Endothelial cell of umbilical vein (primary cell): ENCODE results near the gene MBOAT2. TPM values are rescaled to one million over a fixed set of nuclear protein-coding genes. Genes with fewer than 3 reads are reported as not detected.

Source experiments
- BruUV-seq: library from RNA; stranded (reverse); fragments of 400-500 nt; replicated peaks from 2 replicates; lab custom pipeline; 2021; lab: Mats Ljungman, UMichigan
- CTCF ChIA-PET: fragments of 300-600, 350-600 bp; sonication (Branson Sonifier 250); formaldehyde crosslinking; loops from one replicate; lab custom pipeline; 2021; ENCODE audit warnings: antibody characterized with exemption, inconsistent platforms; lab: Charles Lee
- POLR2A ChIA-PET: fragments of 300-600, 350-600 bp; sonication (Branson Sonifier 250); formaldehyde crosslinking; loops from one replicate; lab custom pipeline; 2021; ENCODE audit warnings: antibody characterized with exemption, inconsistent platforms; lab: Charles Lee
- DNase-seq: peaks from one replicate; pipeline ENCODE4 v3.0.0-alpha.2; 2011; ENCODE audit warnings: low read depth, low spot score
- FAIRE-seq: peaks from 2 replicates; lab custom pipeline; 2011; peaks lifted over from hg19 to GRCh38; lab: Jason Lieb, UNC
- H2AFZ ChIP-seq: 2 replicates; pipeline ENCODE4 v1.6.0; 2012; ENCODE audit warnings: low read depth, low read length, control low read depth, inconsistent platforms
- H3K27ac ChIP-seq: 2 replicates; pipeline ENCODE4 v1.5.1; 2011; ENCODE audit warnings: low read depth, mild to moderate bottlenecking, control low read depth, low read length, moderate library complexity; ENCODE audit not compliant: insufficient read depth
- H3K27me3 ChIP-seq, 2 experiments: 2 replicates each; pipeline versions ENCODE4 v1.6.0 to v1.6.1; 2011; ENCODE audit warnings: low read length in 2 of 2, mixed read lengths in 1 of 2; ENCODE audit not compliant: control insufficient read depth in 2 of 2, insufficient read depth in 2 of 2
- H3K36me3 ChIP-seq, 2 experiments: 2 replicates in 1 of 2; 3 replicates in 1 of 2; pipeline ENCODE4 v1.5.1; 2011; ENCODE audit warnings: low read length in 2 of 2, mild to moderate bottlenecking in 1 of 2, moderate library complexity in 1 of 2; ENCODE audit not compliant: control insufficient read depth in 2 of 2, insufficient read depth in 2 of 2; ENCODE audit errors: extremely low read depth in 1 of 2
- H3K4me1 ChIP-seq: 3 replicates; pipeline ENCODE4 v1.5.1; 2011; ENCODE audit warnings: mild to moderate bottlenecking, low read length; ENCODE audit not compliant: control insufficient read depth, insufficient read depth; ENCODE audit errors: extremely low read depth
- H3K4me2 ChIP-seq: 2 replicates; pipeline ENCODE4 v1.6.1; 2011; ENCODE audit warnings: low read length, control low read depth, mixed read lengths; ENCODE audit not compliant: insufficient read depth
- H3K4me3 ChIP-seq, 3 experiments: fragments of 200-600 bp in 1 of 3; sonication (generic), shearing (Covaris generic) in 1 of 3; replicated peaks in 1 of 3; 2 replicates each; pipeline ENCODE4 v1.5.1; 2011 to 2016; ENCODE audit warnings: control low read depth in 3 of 3, low read length in 3 of 3, mild to moderate bottlenecking in 2 of 3, inconsistent platforms in 1 of 3, low read depth in 1 of 3, moderate library complexity in 1 of 3; ENCODE audit not compliant: insufficient read depth in 1 of 3
- H3K79me2 ChIP-seq: 2 replicates; pipeline ENCODE4 v1.6.0; 2012; ENCODE audit warnings: low read length, inconsistent platforms; ENCODE audit not compliant: control insufficient read depth, insufficient read depth
- H3K9ac ChIP-seq: replicated peaks from 2 replicates; pipeline ENCODE3; 2011; ENCODE audit warnings: low read length, control low read depth; ENCODE audit not compliant: insufficient read depth; ENCODE audit errors: extremely low read depth
- H3K9me1 ChIP-seq: replicated peaks from 3 replicates; pipeline ENCODE4 v1.6.0; 2011; ENCODE audit warnings: mild to moderate bottlenecking, low read length; ENCODE audit not compliant: control insufficient read depth, insufficient read depth; ENCODE audit errors: extremely low read depth
- H3K9me3 ChIP-seq: replicated peaks from 2 replicates; pipeline ENCODE4 v1.5.1; 2012; ENCODE audit warnings: low read length, inconsistent platforms; ENCODE audit not compliant: control insufficient read depth, insufficient read depth
- H4K20me1 ChIP-seq: replicated peaks from 2 replicates; pipeline ENCODE3; 2011; ENCODE audit warnings: mild to moderate bottlenecking, low read length; ENCODE audit not compliant: control insufficient read depth, insufficient read depth; ENCODE audit errors: extremely low read depth
- EZH2 ChIP-seq: IDR thresholded peaks from 2 replicates; pipeline ENCODE4 v1.6.1; 2012; ENCODE audit warnings: borderline replicate concordance, low read depth, mild to moderate bottlenecking, moderate library complexity, low read length, inconsistent platforms; ENCODE audit not compliant: severe bottlenecking
- FOS ChIP-seq: IDR thresholded peaks from 2 replicates; pipeline ENCODE4 v1.6.1; 2011; ENCODE audit warnings: mild to moderate bottlenecking, low read length, moderate library complexity, borderline replicate concordance; ENCODE audit not compliant: insufficient read depth
- GATA2 ChIP-seq: IDR thresholded peaks from 2 replicates; pipeline ENCODE4 v1.7.0; 2011; ENCODE audit warnings: low read depth, mild to moderate bottlenecking, moderate library complexity, mixed read lengths, low read length; ENCODE audit not compliant: insufficient read length, insufficient read depth
- JUN ChIP-seq: IDR thresholded peaks from 2 replicates; pipeline ENCODE4 v1.6.1; 2011; ENCODE audit warnings: borderline replicate concordance, low read depth; ENCODE audit not compliant: insufficient read length, insufficient read depth
- MYC ChIP-seq: IDR thresholded peaks from one replicate; pipeline ENCODE4 v1.6.1; 2011; ENCODE audit warnings: mild to moderate bottlenecking, low read depth, low read length
- POLR2A ChIP-seq: IDR thresholded peaks from 2 replicates; pipeline ENCODE4 v1.6.1; 2012; ENCODE audit warnings: low read depth, mild to moderate bottlenecking, control low read depth, low read length
- POLR2AphosphoS5 ChIP-seq: IDR thresholded peaks from 2 replicates; pipeline ENCODE4 v1.6.1; 2012; ENCODE audit warnings: low read depth, mild to moderate bottlenecking, control low read depth, low read length, moderate library complexity; ENCODE audit not compliant: insufficient read depth
- dilution Hi-C: fragments of 300-500 bp; cut with MboI; formaldehyde crosslinking; loops from one replicate; pipeline ENCODE4 v1.15.0; 2019; ENCODE audit warnings: low sequenced_read_pairs; ENCODE audit not compliant: extremely low pct_ligation_motif_present
- intact Hi-C: fragments of 100-400 bp; cut with micrococcal nuclease; formaldehyde crosslinking; loops from one replicate; pipeline ENCODE4 v1.10.0; 2022
- polyA plus RNA-seq, 4 experiments: library from polyadenylated mRNA; depleted of rRNA in 3 of 4; stranded (reverse) in 3 of 4; unstranded in 1 of 4; fragments of >200 nt; gene quantifications; 2 replicates each; pipeline versions ENCODE4 v1.2.1 to v1.2.3, GENCODE V29; 2011 to 2012; ENCODE audit warnings: missing spikeins in 1 of 4
- total RNA-seq: library from RNA; stranded (reverse); gene quantifications from 2 replicates; pipeline ENCODE4 v1.2.3, GENCODE V29; 2021
- TF ChIP-seq, protein P1 (sequence below), 2 donors: IDR thresholded peaks; 1 replicate in 1 of 2; 2 replicates in 1 of 2; pipeline ENCODE4 v1.5.1; 2011; ENCODE audit warnings: low read length in 2 of 2, mild to moderate bottlenecking in 2 of 2, moderate library complexity in 2 of 2, control low read depth in 1 of 2, inconsistent platforms in 1 of 2, low read depth in 1 of 2; ENCODE audit not compliant: insufficient read depth in 1 of 2; ENCODE audit errors: extremely low read depth in 1 of 2
- TF ChIP-seq, protein P2 (sequence below): IDR thresholded peaks from 2 replicates; pipeline ENCODE4 v1.6.1; 2011; ENCODE audit not compliant: insufficient read depth, insufficient read length

The MBOAT2 gene
- total and polyA plus RNA-seq, 2 donors (not counting 3 experiments of a cell fraction or from before 2014, with no cell fraction given) = 10.9 to 22.1 TPM

DNA sequence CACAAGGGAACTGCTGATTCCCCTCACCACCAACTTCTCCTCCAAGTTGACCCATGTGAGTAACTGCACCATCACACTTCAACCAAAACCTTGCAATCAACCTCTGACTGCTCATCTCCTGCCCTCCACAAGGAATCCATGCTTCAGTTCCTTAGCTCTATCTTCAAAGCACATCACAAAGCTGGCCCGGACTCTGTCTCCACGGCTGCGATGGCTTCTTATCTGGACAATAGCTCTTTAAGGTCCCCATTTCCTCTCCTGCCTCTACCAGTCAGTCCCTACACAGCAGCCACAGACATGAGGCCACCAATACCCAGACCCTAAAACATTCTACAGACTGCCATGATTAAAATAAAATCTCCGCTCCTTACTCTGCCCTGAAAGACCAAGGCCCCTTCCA lies 25.7 kb downstream of the MBOAT2 start:
- BruUV-seq = no TSS peak
- no peak for DNase-seq
- POLR2A ChIA-PET = no interaction called here
- H3K9me1 ChIP-seq = no peaks in the 10 kb centered on the region
- H3K27me3 ChIP-seq = no peaks in the 10 kb centered on the region
- H3K27ac ChIP-seq = no peak overlapping the region
- H3K9me3 ChIP-seq = no peaks in the 10 kb centered on the region
- TF ChIP-seq POLR2AphosphoS5 = no peak
- TF ChIP-seq GATA2 = no peak
- TF ChIP-seq, protein P1, sequence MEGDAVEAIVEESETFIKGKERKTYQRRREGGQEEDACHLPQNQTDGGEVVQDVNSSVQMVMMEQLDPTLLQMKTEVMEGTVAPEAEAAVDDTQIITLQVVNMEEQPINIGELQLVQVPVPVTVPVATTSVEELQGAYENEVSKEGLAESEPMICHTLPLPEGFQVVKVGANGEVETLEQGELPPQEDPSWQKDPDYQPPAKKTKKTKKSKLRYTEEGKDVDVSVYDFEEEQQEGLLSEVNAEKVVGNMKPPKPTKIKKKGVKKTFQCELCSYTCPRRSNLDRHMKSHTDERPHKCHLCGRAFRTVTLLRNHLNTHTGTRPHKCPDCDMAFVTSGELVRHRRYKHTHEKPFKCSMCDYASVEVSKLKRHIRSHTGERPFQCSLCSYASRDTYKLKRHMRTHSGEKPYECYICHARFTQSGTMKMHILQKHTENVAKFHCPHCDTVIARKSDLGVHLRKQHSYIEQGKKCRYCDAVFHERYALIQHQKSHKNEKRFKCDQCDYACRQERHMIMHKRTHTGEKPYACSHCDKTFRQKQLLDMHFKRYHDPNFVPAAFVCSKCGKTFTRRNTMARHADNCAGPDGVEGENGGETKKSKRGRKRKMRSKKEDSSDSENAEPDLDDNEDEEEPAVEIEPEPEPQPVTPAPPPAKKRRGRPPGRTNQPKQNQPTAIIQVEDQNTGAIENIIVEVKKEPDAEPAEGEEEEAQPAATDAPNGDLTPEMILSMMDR (IDR thresholded peaks at IDR 0.05; ENCODE audit: extremely low read depth in 1 of 2, insufficient read depth in 1 of 2, low read depth in 1 of 2, low read length in 2 of 2) = no peak
- TF ChIP-seq JUN = no peak
- TF ChIP-seq FOS = no peak
- no peak for TF ChIP-seq POLR2A
- no peak for TF ChIP-seq EZH2
- TF ChIP-seq MYC = no peak
- TF ChIP-seq, protein P2, sequence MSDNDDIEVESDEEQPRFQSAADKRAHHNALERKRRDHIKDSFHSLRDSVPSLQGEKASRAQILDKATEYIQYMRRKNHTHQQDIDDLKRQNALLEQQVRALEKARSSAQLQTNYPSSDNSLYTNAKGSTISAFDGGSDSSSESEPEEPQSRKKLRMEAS = no peak
- H2AFZ ChIP-seq = no peak overlapping the region
- H4K20me1 ChIP-seq = no peaks in the 10 kb centered on the region
- H3K79me2 ChIP-seq = no peaks in the 10 kb centered on the region
- intact Hi-C loops = no loop called here
- no peaks in the 10 kb centered on the region for H3K4me1 ChIP-seq
- H3K36me3 ChIP-seq = no peaks in the 10 kb centered on the region
- H3K4me2 ChIP-seq = no peak overlapping the region
- dilution Hi-C loops = no loop called here
- CTCF ChIA-PET = interaction anchor here (0.9 to 1.2 kb wide), 3 partner anchors 13 to 114 kb away, joined by 3 to 4 read pairs (median 3); no protein-coding TSS in a partner anchor
- no peak for FAIRE-seq
- no peak overlapping the region for H3K9ac ChIP-seq
- H3K4me3 ChIP-seq = no peak overlapping the region
